GM12878 (cell line): Measurements from ENCODE around the gene FGGY.

ENCODE experiments used
- NFIC ChIP-seq: IDR thresholded peaks from 2 replicates; pipeline ENCODE4 v1.6.1; 2012; ENCODE audit warnings: low read depth, mild to moderate bottlenecking, inconsistent platforms, low read length, moderate library complexity
- POLR2A ChIP-seq: IDR thresholded peaks from 2 replicates; pipeline ENCODE4 v1.6.1; 2011; ENCODE audit warnings: low read depth, mild to moderate bottlenecking, low read length
- SPI1 ChIP-seq: IDR thresholded peaks from 2 replicates; pipeline ENCODE4 v1.6.1; 2011; ENCODE audit warnings: low read depth, mild to moderate bottlenecking, low read length, moderate library complexity, borderline replicate concordance; ENCODE audit not compliant: insufficient read depth
- TAF1 ChIP-seq: IDR thresholded peaks from 2 replicates; pipeline ENCODE4 v1.6.1; 2011; ENCODE audit warnings: mild to moderate bottlenecking, low read depth, low read length, borderline replicate concordance
- ZNF274 ChIP-seq: IDR thresholded peaks from one replicate; pipeline ENCODE4 v1.8.0; 2011; ENCODE audit not compliant: insufficient read length, insufficient read depth
- ZNF384 ChIP-seq: IDR thresholded peaks from 2 replicates; pipeline ENCODE4 v1.6.1; 2012; ENCODE audit warnings: low read depth, mild to moderate bottlenecking, low read length, improper control_type of control experiment, borderline replicate concordance
- TF ChIP-seq, protein P1 (sequence below), 3 experiments: IDR thresholded peaks in 2 of 3; conservative IDR thresholded peaks in 1 of 3; 2 replicates each; pipeline ENCODE4 v1.5.1; 2011; ENCODE audit warnings: low read depth in 3 of 3, low read length in 3 of 3, mild to moderate bottlenecking in 3 of 3, control low read depth in 2 of 3, moderate library complexity in 2 of 3, inconsistent platforms in 1 of 3, mixed read lengths in 1 of 3; ENCODE audit not compliant: control insufficient read depth in 2 of 3, insufficient read depth in 1 of 3; ENCODE audit errors: extremely low read depth in 1 of 3
- TF ChIP-seq, protein P2 (sequence below): IDR thresholded peaks from 2 replicates; pipeline ENCODE4 v1.6.1; 2011; ENCODE audit warnings: borderline replicate concordance, low read depth, mild to moderate bottlenecking, moderate library complexity, mixed read lengths, low read length; ENCODE audit not compliant: insufficient read depth; ENCODE audit errors: extremely low read length

DNA sequence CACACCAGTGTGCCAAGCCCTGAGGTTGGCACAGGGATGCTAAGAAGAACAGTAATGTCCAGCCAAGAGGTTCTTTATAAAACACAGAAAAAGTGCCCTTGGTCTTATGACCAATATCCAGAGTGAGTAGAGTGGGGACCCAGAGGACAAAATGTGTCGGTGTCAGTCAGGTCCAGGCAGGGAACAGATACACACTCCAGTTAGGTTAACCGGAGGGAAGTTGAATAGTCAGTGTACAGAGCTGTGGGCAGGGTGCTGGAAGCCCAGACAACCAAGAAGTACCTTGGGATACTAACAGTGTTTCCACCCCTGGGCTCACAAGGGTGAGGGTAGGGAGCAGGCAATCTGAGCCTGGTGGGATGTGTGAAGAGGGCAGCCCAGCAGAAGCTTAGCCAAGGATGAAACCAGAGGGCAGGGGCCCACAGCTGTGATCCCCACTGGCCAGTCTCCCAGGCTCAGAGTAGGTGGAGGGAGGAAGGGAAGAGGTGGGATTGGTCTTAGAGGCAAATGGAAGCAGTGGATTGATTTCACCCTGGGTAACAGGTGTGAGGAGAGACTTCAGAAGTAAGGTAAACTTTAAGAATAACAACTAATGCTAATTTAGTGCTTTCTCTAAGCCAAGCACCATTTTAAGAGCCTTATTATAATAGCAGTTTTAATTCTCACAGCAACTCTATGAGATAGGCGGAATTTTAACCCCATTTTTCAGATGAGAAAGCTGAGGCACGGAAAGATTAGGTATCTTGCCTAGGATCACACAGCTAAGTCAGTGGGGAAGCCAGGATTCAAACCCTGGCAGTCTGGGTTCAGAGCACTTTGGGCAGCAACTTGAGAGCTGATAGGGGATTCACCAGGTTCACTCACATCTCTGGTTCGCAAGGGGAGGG, 374.4 kb downstream of the FGGY start:
- no peak for TF ChIP-seq POLR2A
- TF ChIP-seq ZNF384: no peak
- TF ChIP-seq, protein P1, sequence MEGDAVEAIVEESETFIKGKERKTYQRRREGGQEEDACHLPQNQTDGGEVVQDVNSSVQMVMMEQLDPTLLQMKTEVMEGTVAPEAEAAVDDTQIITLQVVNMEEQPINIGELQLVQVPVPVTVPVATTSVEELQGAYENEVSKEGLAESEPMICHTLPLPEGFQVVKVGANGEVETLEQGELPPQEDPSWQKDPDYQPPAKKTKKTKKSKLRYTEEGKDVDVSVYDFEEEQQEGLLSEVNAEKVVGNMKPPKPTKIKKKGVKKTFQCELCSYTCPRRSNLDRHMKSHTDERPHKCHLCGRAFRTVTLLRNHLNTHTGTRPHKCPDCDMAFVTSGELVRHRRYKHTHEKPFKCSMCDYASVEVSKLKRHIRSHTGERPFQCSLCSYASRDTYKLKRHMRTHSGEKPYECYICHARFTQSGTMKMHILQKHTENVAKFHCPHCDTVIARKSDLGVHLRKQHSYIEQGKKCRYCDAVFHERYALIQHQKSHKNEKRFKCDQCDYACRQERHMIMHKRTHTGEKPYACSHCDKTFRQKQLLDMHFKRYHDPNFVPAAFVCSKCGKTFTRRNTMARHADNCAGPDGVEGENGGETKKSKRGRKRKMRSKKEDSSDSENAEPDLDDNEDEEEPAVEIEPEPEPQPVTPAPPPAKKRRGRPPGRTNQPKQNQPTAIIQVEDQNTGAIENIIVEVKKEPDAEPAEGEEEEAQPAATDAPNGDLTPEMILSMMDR (IDR thresholded peaks at IDR 0.05 in 2 of 3, conservative IDR thresholded peaks at IDR 0.05 in 1 of 3; ENCODE audit: control insufficient read depth in 2 of 3, extremely low read depth in 1 of 3, insufficient read depth in 1 of 3, low read depth in 3 of 3, low read length in 3 of 3): no peak
- no peak for TF ChIP-seq TAF1
- TF ChIP-seq NFIC: no peak
- TF ChIP-seq, protein P2, sequence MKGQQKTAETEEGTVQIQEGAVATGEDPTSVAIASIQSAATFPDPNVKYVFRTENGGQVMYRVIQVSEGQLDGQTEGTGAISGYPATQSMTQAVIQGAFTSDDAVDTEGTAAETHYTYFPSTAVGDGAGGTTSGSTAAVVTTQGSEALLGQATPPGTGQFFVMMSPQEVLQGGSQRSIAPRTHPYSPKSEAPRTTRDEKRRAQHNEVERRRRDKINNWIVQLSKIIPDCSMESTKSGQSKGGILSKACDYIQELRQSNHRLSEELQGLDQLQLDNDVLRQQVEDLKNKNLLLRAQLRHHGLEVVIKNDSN: no peak
- no peak for TF ChIP-seq SPI1
- TF ChIP-seq ZNF274: no peak
